HCT116 (cell line): Measurements from ENCODE around the gene CHID1. TPM values are rescaled to one million over a fixed set of nuclear protein-coding genes. Genes with fewer than 3 reads are reported as not detected.

ENCODE experiments used
- ATAC-seq: fragments of 200-7000 bp; cut with Tn5 transposase; 2 replicates; pipeline ENCODE4 v1.9.1; 2020; ENCODE audit warnings: mild to moderate bottlenecking, moderate library complexity
- BruUV-seq: library from RNA; stranded (reverse); fragments of 400-500 nt; replicated peaks from 2 replicates; lab custom pipeline; 2021; lab: Mats Ljungman, UMichigan
- CTCF ChIA-PET: fragments of 300-600 bp; sonication (Branson Sonifier 250); formaldehyde crosslinking; loops from one replicate; lab custom pipeline; 2021; ENCODE audit warnings: antibody characterized with exemption; lab: Charles Lee
- POLR2A ChIA-PET: fragments of 300-600, 350-600 bp; sonication (Branson Sonifier 250); formaldehyde crosslinking; loops from one replicate; lab custom pipeline; 2021; ENCODE audit warnings: antibody characterized with exemption; lab: Charles Lee
- RAD21 ChIA-PET, 2 experiments: fragments of 300-600 bp; sonication (Branson Sonifier 250); formaldehyde crosslinking; loops; one replicate each; lab custom pipeline; 2023; ENCODE audit warnings: low total read pairs in 2 of 2; ENCODE audit not compliant: uncharacterized antibody in 2 of 2, unreplicated experiment in 2 of 2, low non-redundant PET in 1 of 2; lab: Charles Lee
- DNase-seq: peaks from one replicate; pipeline ENCODE4 v3.0.0-alpha.2; 2010; ENCODE audit warnings: low read depth, low spot score
- H2AFZ ChIP-seq: fragments of 200-600 bp; shearing (Covaris generic), sonication (generic); 2 replicates; pipeline ENCODE4 v1.6.1; 2017; ENCODE audit warnings: low read depth, mixed run types, mixed read lengths, antibody characterized with exemption, low read length; ENCODE audit not compliant: poor library complexity, severe bottlenecking
- H3K27ac ChIP-seq: 2 replicates; pipeline ENCODE4 v1.5.1; 2012; ENCODE audit warnings: low read depth, low read length
- H3K27me3 ChIP-seq: fragments of 200-600 bp; sonication (generic); 2 replicates; pipeline ENCODE4 v1.6.1; 2016; ENCODE audit warnings: mixed run types, low read length, mixed read lengths; ENCODE audit not compliant: insufficient read depth
- H3K36me3 ChIP-seq, 2 experiments: fragments of 200-500 bp in 1 of 2; fragments of 200-600 bp in 1 of 2; sonication (Bioruptor generic) in 1 of 2; sonication (generic) in 1 of 2; 2 replicates each; pipeline versions ENCODE4 v1.5.1 to v1.6.1; 2014 to 2016; ENCODE audit warnings: low read length in 2 of 2, inconsistent platforms in 1 of 2, mixed read lengths in 1 of 2, mixed run types in 1 of 2; ENCODE audit not compliant: insufficient read depth in 2 of 2, control insufficient read depth in 1 of 2
- H3K4me1 ChIP-seq, 2 experiments: fragments of 200-600 bp in 1 of 2; sonication (generic) in 1 of 2; 2 replicates each; pipeline versions ENCODE4 v1.5.1 to v1.6.1; 2012 to 2017; ENCODE audit warnings: low read length in 2 of 2, inconsistent platforms in 1 of 2, mild to moderate bottlenecking in 1 of 2, mixed read lengths in 1 of 2, mixed run types in 1 of 2, moderate library complexity in 1 of 2; ENCODE audit not compliant: insufficient read depth in 2 of 2, control insufficient read depth in 1 of 2
- H3K4me2 ChIP-seq: fragments of 200-600 bp; sonication (generic); 2 replicates; pipeline ENCODE4 v1.6.1; 2017; ENCODE audit warnings: mixed run types, low read length, mixed read lengths
- H3K4me3 ChIP-seq, 2 experiments: fragments of 200-600 bp in 1 of 2; sonication (generic) in 1 of 2; replicated peaks in 1 of 2; 2 replicates each; pipeline ENCODE4 v1.5.1; 2011 to 2016; ENCODE audit warnings: low read length in 2 of 2, control low read depth in 1 of 2, low read depth in 1 of 2, mild to moderate bottlenecking in 1 of 2, mixed read lengths in 1 of 2, mixed run types in 1 of 2
- H3K79me2 ChIP-seq: fragments of 200-600 bp; sonication (generic); 2 replicates; pipeline ENCODE4 v1.6.1; 2017; ENCODE audit warnings: mild to moderate bottlenecking, mixed run types, low read length, moderate library complexity, mixed read lengths; ENCODE audit not compliant: insufficient read depth
- H3K9ac ChIP-seq: fragments of 200-600 bp; sonication (generic); 2 replicates; pipeline ENCODE4 v1.6.1; 2016; ENCODE audit warnings: low read length, mixed read lengths
- H3K9me2 ChIP-seq: fragments of 200-600 bp; sonication (generic), shearing (Covaris generic); 2 replicates; pipeline ENCODE4 v1.6.1; 2017; ENCODE audit warnings: mixed run types, mild to moderate bottlenecking, moderate library complexity; ENCODE audit not compliant: insufficient read depth
- H3K9me3 ChIP-seq, 2 experiments: fragments of 200-500 bp in 1 of 2; fragments of 200-600 bp in 1 of 2; sonication (Bioruptor generic) in 1 of 2; sonication (generic) in 1 of 2; 2 replicates each; pipeline ENCODE4 v1.6.1; 2014 to 2017; ENCODE audit warnings: low read length in 2 of 2, mixed read lengths in 2 of 2, inconsistent platforms in 1 of 2, low read depth in 1 of 2, mild to moderate bottlenecking in 1 of 2, mixed run types in 1 of 2, moderate library complexity in 1 of 2; ENCODE audit not compliant: control insufficient read depth in 1 of 2, insufficient read depth in 1 of 2
- H4K20me1 ChIP-seq: fragments of 200-600 bp; sonication (generic), shearing (Covaris generic); 2 replicates; pipeline ENCODE4 v1.6.1; 2017; ENCODE audit warnings: mixed run types, mild to moderate bottlenecking, moderate library complexity; ENCODE audit not compliant: insufficient read depth
- ATF3 ChIP-seq: IDR thresholded peaks from 2 replicates; pipeline ENCODE4 v1.6.1; 2012
- CEBPB ChIP-seq: IDR thresholded peaks from 2 replicates; pipeline ENCODE4 v1.6.1; 2012; ENCODE audit warnings: low read depth
- ELF1 ChIP-seq: IDR thresholded peaks from 2 replicates; pipeline ENCODE4 v1.6.1; 2012; ENCODE audit warnings: low read depth, borderline replicate concordance
- EZH2 ChIP-seq: fragments of 200-600 bp; sonication (generic); IDR thresholded peaks from 2 replicates; pipeline ENCODE4 v1.6.1; 2017; ENCODE audit warnings: antibody characterized with exemption, mixed run types
- FOSL1 ChIP-seq: IDR thresholded peaks from 2 replicates; pipeline ENCODE4 v1.6.1; 2012; ENCODE audit warnings: low read depth
- JUND ChIP-seq: IDR thresholded peaks from 2 replicates; pipeline ENCODE4 v1.6.1; 2012
- REST ChIP-seq: IDR thresholded peaks from 2 replicates; pipeline ENCODE4 v1.6.1; 2012; ENCODE audit warnings: low read depth
- SIN3A ChIP-seq: IDR thresholded peaks from 2 replicates; pipeline ENCODE4 v1.6.1; 2012; ENCODE audit warnings: low read depth
- SP1 ChIP-seq: IDR thresholded peaks from 2 replicates; pipeline ENCODE4 v1.6.1; 2012; ENCODE audit warnings: low read depth
- SRF ChIP-seq: IDR thresholded peaks from 2 replicates; pipeline ENCODE4 v1.6.1; 2012; ENCODE audit warnings: low read depth
- YY1 ChIP-seq: IDR thresholded peaks from 2 replicates; pipeline ENCODE4 v1.6.1; 2011; ENCODE audit warnings: low read length, low read depth, moderate library complexity, mild to moderate bottlenecking; ENCODE audit not compliant: insufficient replicate concordance; ENCODE audit errors: extremely low read depth
- intact Hi-C: fragments of 100-400 bp; cut with micrococcal nuclease; formaldehyde crosslinking; loops from 2 replicates; pipeline ENCODE4 v1.10.0; 2022
- total RNA-seq: library from RNA; stranded (reverse); gene quantifications from one replicate; pipeline ENCODE4 v1.2.1, GENCODE V29; 2021; ENCODE audit not compliant: unreplicated experiment

Gene CHID1
- total RNA-seq, 1 experiment from 2014 or later, result 102 TPM

- H3K4me2 ChIP-seq, result no peak overlapping the region
- no peak for ATAC-seq
- no peaks in the 10 kb centered on the region for H3K27me3 ChIP-seq
- no TSS peak for BruUV-seq
- intact Hi-C loops, result loop anchor here (10.0 kb wide), 1 partner anchor 178 kb away; no protein-coding TSS in a partner anchor
- H4K20me1 ChIP-seq, result no peaks in the 10 kb centered on the region
- no peak overlapping the region for H3K4me3 ChIP-seq
- no peaks in the 10 kb centered on the region for H3K79me2 ChIP-seq
- H3K9me3 ChIP-seq, result no peaks in the 10 kb centered on the region
- TF ChIP-seq REST (no peak), ELF1 (no peak), JUND (no peak), EZH2 (no peak), FOSL1 (no peak)
- TF ChIP-seq, all 23 proteins: peak for 0
- DNase-seq, result no peak
- H3K9me2 ChIP-seq, result no peaks in the 10 kb centered on the region
- H2AFZ ChIP-seq, result no peak overlapping the region
- no peak overlapping the region for H3K27ac ChIP-seq
- ChIA-PET POLR2A (no interaction called here), CTCF (no interaction called here), RAD21 (no interaction called here)
- peaks cover 2 to 24% of the 10 kb centered on the region in 2 experiments; a peak in 3 of 4 replicates for H3K4me1 ChIP-seq
- no peak overlapping the region for H3K9ac ChIP-seq
- peaks cover 0 to 3% of the 10 kb centered on the region in 2 experiments; a peak in 2 of 4 replicates for H3K36me3 ChIP-seq
Observed at GRCh38 chr11:876545-876944, 34.1 kb downstream of the CHID1 start.

- DNase-seq, result no peak
- Histone ChIP-seq H3K9me2 (no peaks in the 10 kb centered on the region), H3K27ac (no peak overlapping the region), H3K4me2 (no peak overlapping the region), H3K27me3 (no peaks in the 10 kb centered on the region), H4K20me1 (no peaks in the 10 kb centered on the region), H3K36me3 (peaks cover 0 to 3% of the 10 kb centered on the region in 2 experiments; a peak in 2 of 4 replicates), H3K4me3 (no peak overlapping the region), H3K4me1 (peaks cover 2 to 24% of the 10 kb centered on the region in 2 experiments; a peak in 3 of 4 replicates), H3K9me3 (no peaks in the 10 kb centered on the region), H3K79me2 (no peaks in the 10 kb centered on the region), H2AFZ (no peak overlapping the region), H3K9ac (no peak overlapping the region)
- no peak for ATAC-seq
- ChIA-PET CTCF (no interaction called here), RAD21 (no interaction called here), POLR2A (no interaction called here)
- no TSS peak for BruUV-seq
- intact Hi-C loops, result loop anchor here (10.0 kb wide), 1 partner anchor 179 kb away; no protein-coding TSS in a partner anchor
- TF ChIP-seq SP1, result no peak
- no peak for TF ChIP-seq CEBPB
- no peak for TF ChIP-seq YY1
- TF ChIP-seq SIN3A, result no peak
- no peak for TF ChIP-seq ATF3
- no peak for TF ChIP-seq SRF
Observed at GRCh38 chr11:875769-876301, 34.8 kb downstream of the CHID1 start.
